Astrocyte (in vitro differentiated cells and primary cell): ENCODE data around the gene MST1. TPM values are rescaled to one million over a fixed set of nuclear protein-coding genes. Genes with fewer than 3 reads are reported as not detected.

ENCODE experiments used
- DNase-seq: peaks from one replicate; pipeline ENCODE4 v3.0.0-alpha.2; 2010; ENCODE audit warnings: low read depth
- FAIRE-seq: peaks from 2 replicates; lab custom pipeline; 2011; peaks lifted over from hg19 to GRCh38; lab: Jason Lieb, UNC
- H2AFZ ChIP-seq: 2 replicates; pipeline ENCODE4 v1.6.0; 2012; ENCODE audit warnings: low read depth, low read length, inconsistent platforms
- H3K27ac ChIP-seq: 2 replicates; pipeline ENCODE4 v1.5.1; 2011; ENCODE audit warnings: low read depth, low read length, inconsistent platforms
- H3K27me3 ChIP-seq: 2 replicates; pipeline ENCODE4 v1.6.0; 2011; ENCODE audit warnings: low read length, inconsistent platforms; ENCODE audit not compliant: insufficient read depth
- H3K36me3 ChIP-seq: 2 replicates; pipeline ENCODE4 v1.5.1; 2011; ENCODE audit warnings: low read length, inconsistent platforms; ENCODE audit not compliant: insufficient read depth
- H3K4me1 ChIP-seq: 2 replicates; pipeline ENCODE4 v1.5.1; 2011; ENCODE audit warnings: low read length, inconsistent platforms; ENCODE audit not compliant: insufficient read depth
- H3K4me2 ChIP-seq: 2 replicates; pipeline ENCODE4 v1.6.0; 2012; ENCODE audit warnings: low read length, inconsistent platforms
- H3K4me3 ChIP-seq: 2 replicates; pipeline ENCODE4 v1.5.1; 2011; ENCODE audit warnings: low read depth, mild to moderate bottlenecking, low read length, inconsistent platforms; ENCODE audit not compliant: insufficient read depth
- H3K79me2 ChIP-seq: 2 replicates; pipeline ENCODE4 v1.6.0; 2012; ENCODE audit warnings: mild to moderate bottlenecking, low read length, inconsistent platforms; ENCODE audit not compliant: insufficient read depth
- H3K9ac ChIP-seq: 2 replicates; pipeline ENCODE4 v1.6.0; 2012; ENCODE audit warnings: mild to moderate bottlenecking, low read length, inconsistent platforms
- H3K9me3 ChIP-seq: 2 replicates; pipeline ENCODE4 v1.5.1; 2012; ENCODE audit warnings: low read depth, mild to moderate bottlenecking, low read length, inconsistent platforms; ENCODE audit not compliant: insufficient read depth
- H4K20me1 ChIP-seq: 2 replicates; pipeline ENCODE4 v1.6.0; 2012; ENCODE audit warnings: low read length, inconsistent platforms; ENCODE audit not compliant: insufficient read depth
- H3K27ac Mint-ChIP-seq: one replicate; pipeline ENCODE4 v1.8.0; 2021; ENCODE audit warnings: mild to moderate bottlenecking, mixed read lengths; ENCODE audit not compliant: unreplicated experiment
- H3K27me3 Mint-ChIP-seq: one replicate; pipeline ENCODE4 v1.8.0; 2021; ENCODE audit warnings: low read depth, mixed read lengths; ENCODE audit not compliant: unreplicated experiment
- H3K36me3 Mint-ChIP-seq: one replicate; pipeline ENCODE4 v1.8.0; 2021; ENCODE audit warnings: low read depth, mixed read lengths; ENCODE audit not compliant: unreplicated experiment
- H3K4me1 Mint-ChIP-seq: one replicate; pipeline ENCODE4 v1.8.0; 2021; ENCODE audit warnings: low read depth, mixed read lengths; ENCODE audit not compliant: unreplicated experiment
- H3K4me3 Mint-ChIP-seq: one replicate; pipeline ENCODE4 v1.8.0; 2021; ENCODE audit warnings: mild to moderate bottlenecking, moderate library complexity, mixed read lengths; ENCODE audit not compliant: unreplicated experiment
- H3K9me3 Mint-ChIP-seq: one replicate; pipeline ENCODE4 v1.8.0; 2021; ENCODE audit warnings: mild to moderate bottlenecking, mixed read lengths; ENCODE audit not compliant: unreplicated experiment
- CTCF ChIP-seq: IDR thresholded peaks from 2 replicates; pipeline ENCODE4 v1.5.1; 2011; ENCODE audit warnings: low read depth, mild to moderate bottlenecking, inconsistent platforms, low read length, moderate library complexity; ENCODE audit not compliant: insufficient read depth
- EZH2 ChIP-seq: IDR thresholded peaks from 2 replicates; pipeline ENCODE4 v1.6.1; 2012; ENCODE audit warnings: mild to moderate bottlenecking, low read length, inconsistent platforms; ENCODE audit not compliant: insufficient read depth
- total RNA-seq: library from RNA; stranded (reverse); gene quantifications from 2 replicates; pipeline ENCODE4 v1.2.1, GENCODE V29; 2021

MST1 gene
- total RNA-seq, 1 donor from 2014 or later: 9.3 TPM

- H3K9me3 ChIP-seq: no peaks in the 10 kb centered on the region
- H2AFZ ChIP-seq: no peak overlapping the region
- H3K36me3 Mint-ChIP-seq: peaks cover 16% of the 10 kb centered on the region
- H3K36me3 ChIP-seq: peaks cover 15% of the 10 kb centered on the region
- peaks cover 20% of the 10 kb centered on the region for H4K20me1 ChIP-seq
- H3K79me2 ChIP-seq: no peaks in the 10 kb centered on the region
- H3K27ac Mint-ChIP-seq: no peak overlapping the region
- H3K9ac ChIP-seq: no peak overlapping the region
- H3K27ac ChIP-seq: no peak overlapping the region
- FAIRE-seq: no peak
- peaks cover 3% of the 10 kb centered on the region for H3K4me1 ChIP-seq
- no peaks in the 10 kb centered on the region for H3K27me3 Mint-ChIP-seq
- no peak overlapping the region for H3K4me3 Mint-ChIP-seq
- H3K9me3 Mint-ChIP-seq: no peaks in the 10 kb centered on the region
- no peaks in the 10 kb centered on the region for H3K4me1 Mint-ChIP-seq
- TF ChIP-seq EZH2: no peak
- H3K4me2 ChIP-seq: no peak overlapping the region
- H3K27me3 ChIP-seq: peaks cover 3% of the 10 kb centered on the region
- no peak overlapping the region for H3K4me3 ChIP-seq
- no peak for DNase-seq
Measured at GRCh38 chr3:49683162-49683561, 6.1 kb downstream of the MST1 start.

GRCh38 chr3:49681543-49681942 is 7.7 kb downstream of the MST1 start:
- H3K27ac ChIP-seq: no peak overlapping the region
- no peaks in the 10 kb centered on the region for H3K79me2 ChIP-seq
- no peaks in the 10 kb centered on the region for H3K9me3 Mint-ChIP-seq
- FAIRE-seq: no peak
- no peak for DNase-seq
- no peaks in the 10 kb centered on the region for H3K4me1 ChIP-seq
- H3K36me3 ChIP-seq: peaks cover 17% of the 10 kb centered on the region
- H2AFZ ChIP-seq: no peak overlapping the region
- peaks cover 3% of the 10 kb centered on the region for H3K27me3 ChIP-seq
- H3K4me3 ChIP-seq: no peak overlapping the region
- H3K9me3 ChIP-seq: no peaks in the 10 kb centered on the region
- H3K36me3 Mint-ChIP-seq: peaks cover 17% of the 10 kb centered on the region
- H3K9ac ChIP-seq: no peak overlapping the region
- H4K20me1 ChIP-seq: peaks cover 36% of the 10 kb centered on the region
- no peak for TF ChIP-seq CTCF
- no peak for TF ChIP-seq EZH2
- no peak overlapping the region for H3K4me2 ChIP-seq
- H3K27ac Mint-ChIP-seq: no peak overlapping the region
- H3K27me3 Mint-ChIP-seq: no peaks in the 10 kb centered on the region
- no peaks in the 10 kb centered on the region for H3K4me1 Mint-ChIP-seq
- no peak overlapping the region for H3K4me3 Mint-ChIP-seq

- Mint-ChIP-seq H3K27ac (no peak overlapping the region), H3K4me1 (no peaks in the 10 kb centered on the region), H3K27me3 (no peaks in the 10 kb centered on the region), H3K36me3 (peaks cover 18% of the 10 kb centered on the region), H3K4me3 (no peak overlapping the region), H3K9me3 (no peaks in the 10 kb centered on the region)
- H3K27me3 ChIP-seq: peaks cover under 1% of the 10 kb centered on the region
- peaks cover 21% of the 10 kb centered on the region for H3K36me3 ChIP-seq
- FAIRE-seq (no peak), DNase-seq (no peak)
- H3K4me2 ChIP-seq: no peak overlapping the region
- no peaks in the 10 kb centered on the region for H3K9me3 ChIP-seq
- no peak overlapping the region for H3K9ac ChIP-seq
- no peak overlapping the region for H3K27ac ChIP-seq
- H3K4me1 ChIP-seq: no peaks in the 10 kb centered on the region
- H3K79me2 ChIP-seq: no peaks in the 10 kb centered on the region
- no peak overlapping the region for H2AFZ ChIP-seq
- no peak overlapping the region for H3K4me3 ChIP-seq
- TF ChIP-seq EZH2 (no peak), CTCF (no peak)
- peaks cover 36% of the 10 kb centered on the region for H4K20me1 ChIP-seq
Measured at GRCh38 chr3:49681232-49681522, 8.1 kb downstream of the MST1 start.
